Breast epithelium (tissue), 3 donors: ENCODE measurements around the gene RAB20.
"Not testable (repeated sequence)": the region's sequence is repeated elsewhere in the genome, so short reads cannot be mapped to it uniquely, and the experiment has no call there.

Experiments
- POLR2A ChIP-seq: fragments of 450-650 bp; IDR thresholded peaks from one replicate; pipeline ENCODE4 v1.6.1; 2016; ENCODE audit warnings: antibody characterized with exemption, mild to moderate bottlenecking, moderate library complexity
- TF ChIP-seq, protein P1 (sequence below), 3 donors: fragments of 450-650 bp; IDR thresholded peaks; one replicate each; pipeline ENCODE4 v1.5.1; 2016 to 2017; ENCODE audit warnings: antibody characterized with exemption in 3 of 3, mild to moderate bottlenecking in 3 of 3, moderate library complexity in 3 of 3

DNA sequence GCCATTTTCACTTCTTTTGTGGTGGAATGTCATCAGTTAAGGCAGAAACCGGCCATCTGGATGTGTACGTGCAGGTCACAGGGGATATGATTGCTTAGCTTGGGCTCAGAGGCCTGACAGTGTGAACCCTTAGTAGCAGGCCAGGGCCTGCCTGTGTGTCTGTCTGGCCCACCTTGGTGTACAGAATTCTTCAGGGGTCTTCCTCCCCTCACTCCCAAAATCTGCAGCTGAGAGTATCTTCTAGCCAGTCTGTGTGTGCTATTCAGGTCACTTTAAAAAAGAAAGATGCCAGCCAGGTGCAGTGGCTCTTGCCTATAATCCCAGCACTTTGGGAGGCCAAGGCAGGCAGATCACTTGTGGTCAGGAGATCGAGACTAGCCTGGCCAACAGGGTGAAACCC lies 74.6 kb downstream of the RAB20 start:
- TF ChIP-seq, protein P1, sequence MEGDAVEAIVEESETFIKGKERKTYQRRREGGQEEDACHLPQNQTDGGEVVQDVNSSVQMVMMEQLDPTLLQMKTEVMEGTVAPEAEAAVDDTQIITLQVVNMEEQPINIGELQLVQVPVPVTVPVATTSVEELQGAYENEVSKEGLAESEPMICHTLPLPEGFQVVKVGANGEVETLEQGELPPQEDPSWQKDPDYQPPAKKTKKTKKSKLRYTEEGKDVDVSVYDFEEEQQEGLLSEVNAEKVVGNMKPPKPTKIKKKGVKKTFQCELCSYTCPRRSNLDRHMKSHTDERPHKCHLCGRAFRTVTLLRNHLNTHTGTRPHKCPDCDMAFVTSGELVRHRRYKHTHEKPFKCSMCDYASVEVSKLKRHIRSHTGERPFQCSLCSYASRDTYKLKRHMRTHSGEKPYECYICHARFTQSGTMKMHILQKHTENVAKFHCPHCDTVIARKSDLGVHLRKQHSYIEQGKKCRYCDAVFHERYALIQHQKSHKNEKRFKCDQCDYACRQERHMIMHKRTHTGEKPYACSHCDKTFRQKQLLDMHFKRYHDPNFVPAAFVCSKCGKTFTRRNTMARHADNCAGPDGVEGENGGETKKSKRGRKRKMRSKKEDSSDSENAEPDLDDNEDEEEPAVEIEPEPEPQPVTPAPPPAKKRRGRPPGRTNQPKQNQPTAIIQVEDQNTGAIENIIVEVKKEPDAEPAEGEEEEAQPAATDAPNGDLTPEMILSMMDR (IDR thresholded peaks at IDR 0.05), result not testable (repeated sequence)
- TF ChIP-seq POLR2A, result not testable (repeated sequence)
